Stimulated activated CD8-positive, alpha-beta memory T cell treated with anti-CD3 and anti-CD28 coated beads, Interleukin-7, amount 100 ng/mL, for 4 hours (primary cell): ENCODE data around the gene TLR8.
"Not testable (repeated sequence)": the region's sequence is repeated elsewhere in the genome, so short reads cannot be mapped to it uniquely, and the experiment has no call there.

Source experiments
- DNase-seq, 2 donors: peaks; one replicate each; pipeline ENCODE4 v3.0.0-alpha.2; 2020; ENCODE audit warnings: low read depth in 2 of 2

TLR8 gene

DNA sequence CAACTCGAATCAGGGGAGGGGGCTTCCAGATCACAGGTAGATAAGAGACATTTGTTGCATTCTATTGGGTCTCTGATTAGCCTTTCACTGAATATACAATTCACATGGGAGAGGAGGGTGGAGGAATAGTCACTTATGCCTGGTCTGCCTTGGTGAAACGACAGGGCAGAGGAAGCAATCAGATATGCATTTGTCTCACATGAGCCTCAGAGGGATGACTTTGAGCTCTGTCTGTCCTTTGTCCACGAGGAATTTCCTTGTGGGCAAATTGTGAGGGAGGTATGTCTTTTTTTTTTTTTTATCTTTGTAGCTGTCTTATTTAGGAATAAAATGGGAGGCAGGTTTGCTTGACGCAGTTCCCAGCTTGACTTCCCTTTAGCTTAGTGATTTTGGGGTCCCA lies 40.0 kb downstream of the TLR8 start:
- DNase-seq = no peak

DNA sequence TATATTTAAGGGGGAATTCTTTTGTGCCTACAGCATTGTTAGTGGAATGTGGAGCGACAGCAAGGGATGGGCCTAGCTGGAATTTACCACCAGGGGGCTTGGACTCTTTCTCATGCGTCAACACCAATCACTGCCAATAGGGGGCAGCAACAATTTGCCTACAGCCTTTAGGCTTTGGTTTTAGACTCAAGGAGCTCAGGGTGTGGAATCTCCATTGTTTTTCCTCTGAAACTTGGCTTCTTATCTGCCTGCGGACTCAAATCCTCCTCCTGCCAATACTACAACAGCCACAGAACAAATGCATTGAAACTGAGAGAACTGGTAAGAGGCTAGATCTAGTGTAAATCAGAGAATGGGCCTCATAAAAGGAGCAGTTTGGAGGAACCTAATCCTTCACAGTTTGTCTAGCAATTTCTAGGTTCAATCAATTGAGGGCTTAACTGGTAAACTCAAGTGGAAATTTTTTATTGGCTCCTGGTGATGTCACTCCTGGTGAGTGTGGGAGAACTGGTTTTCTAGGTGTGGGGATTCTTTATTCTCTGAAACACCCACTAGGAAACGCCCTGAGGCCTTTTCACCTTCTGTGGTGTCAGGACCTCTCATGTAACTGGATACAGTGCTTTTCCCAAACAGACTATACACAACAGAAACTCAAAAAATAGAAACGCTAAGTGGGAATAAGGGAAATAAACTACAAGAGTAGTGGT lies 40.6 kb downstream of the TLR8 start:
- peak in 1 of 2 donors; percentile 48 for DNase-seq

DNA sequence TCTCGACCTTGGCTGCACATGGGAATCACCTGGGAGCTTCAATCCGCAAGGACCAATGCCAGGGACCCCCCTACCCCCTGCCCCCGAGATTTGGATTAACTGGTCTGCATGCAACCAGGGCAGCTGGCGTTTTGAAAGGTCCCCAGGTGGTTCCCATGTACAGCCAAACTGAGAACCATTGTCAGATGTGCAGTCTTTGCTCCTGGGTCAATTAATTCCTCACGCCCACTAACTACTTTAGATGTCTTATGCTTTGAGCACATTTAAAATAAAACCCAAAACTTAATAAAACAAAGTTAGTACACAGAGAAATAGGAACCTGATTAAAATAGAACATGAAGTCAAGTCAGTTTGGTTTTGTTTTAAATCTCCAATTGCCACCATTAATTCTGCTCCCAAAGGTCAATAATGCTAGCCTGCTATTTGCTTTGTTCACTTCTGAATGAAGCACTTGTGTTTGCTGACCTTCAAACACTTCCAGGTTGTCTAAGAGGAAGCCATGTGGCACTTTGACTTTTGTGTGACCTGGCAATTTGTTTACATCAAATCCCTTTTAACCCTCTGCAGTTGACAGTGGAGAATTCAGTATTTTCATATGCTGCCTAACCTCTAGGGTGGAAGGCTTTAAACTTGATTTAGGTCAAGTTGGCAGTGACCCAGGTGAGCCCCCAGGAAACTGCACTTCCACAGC lies 41.3 kb downstream of the TLR8 start:
- DNase-seq = no peak

DNA sequence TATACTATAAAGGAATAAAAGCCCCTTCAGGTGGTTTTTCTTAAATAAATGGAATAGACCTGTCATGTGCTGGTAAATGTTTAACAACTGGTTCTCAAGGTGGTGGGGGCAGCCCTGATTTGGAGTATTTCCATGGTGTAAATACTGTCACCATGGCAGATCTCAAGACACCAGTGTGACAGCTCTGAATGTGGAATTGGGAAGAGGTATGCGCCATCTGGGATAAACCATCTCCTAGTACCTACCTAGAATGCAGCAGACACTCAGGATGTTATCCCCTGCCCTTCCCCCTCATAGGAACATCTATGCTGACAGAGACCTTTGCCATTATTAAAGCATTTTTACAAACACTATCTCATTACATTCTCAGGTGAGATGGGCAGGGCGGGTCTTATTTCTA lies 42.1 kb downstream of the TLR8 start:
- DNase-seq = no peak

DNA sequence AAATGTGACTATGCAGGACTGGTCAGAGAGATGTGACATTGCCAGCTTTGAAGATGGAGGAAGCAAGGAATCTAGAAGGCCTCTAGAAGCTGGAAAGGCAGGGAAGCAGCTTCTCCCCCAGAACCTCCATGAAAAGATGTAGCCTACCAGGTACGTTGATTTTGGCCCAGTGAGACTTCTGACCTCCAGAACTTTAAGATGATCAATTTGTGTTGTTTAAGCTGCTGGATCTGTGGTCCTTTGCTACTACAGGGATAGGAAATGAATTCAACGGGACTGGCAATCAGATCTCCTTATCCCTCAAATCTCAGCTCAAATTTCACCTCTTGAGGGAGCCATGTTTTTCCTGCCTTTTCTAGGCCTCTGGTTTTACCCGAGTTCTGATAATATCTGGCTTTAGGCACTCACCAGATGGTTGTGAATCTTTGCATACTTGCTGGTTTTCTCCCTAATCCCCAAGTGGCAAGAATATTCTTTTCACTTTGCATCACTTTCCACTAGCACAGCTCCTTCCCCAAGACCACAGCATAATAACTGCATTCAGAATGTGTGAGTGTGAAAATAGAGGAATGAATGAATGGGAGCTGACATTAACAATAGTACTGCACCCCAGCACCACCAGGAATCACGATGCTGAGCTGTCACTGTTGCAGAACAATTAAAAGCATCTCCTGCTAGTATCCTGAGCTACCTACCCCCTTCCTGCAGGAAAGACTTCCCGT lies 42.9 kb downstream of the TLR8 start:
- DNase-seq = no peak

DNA sequence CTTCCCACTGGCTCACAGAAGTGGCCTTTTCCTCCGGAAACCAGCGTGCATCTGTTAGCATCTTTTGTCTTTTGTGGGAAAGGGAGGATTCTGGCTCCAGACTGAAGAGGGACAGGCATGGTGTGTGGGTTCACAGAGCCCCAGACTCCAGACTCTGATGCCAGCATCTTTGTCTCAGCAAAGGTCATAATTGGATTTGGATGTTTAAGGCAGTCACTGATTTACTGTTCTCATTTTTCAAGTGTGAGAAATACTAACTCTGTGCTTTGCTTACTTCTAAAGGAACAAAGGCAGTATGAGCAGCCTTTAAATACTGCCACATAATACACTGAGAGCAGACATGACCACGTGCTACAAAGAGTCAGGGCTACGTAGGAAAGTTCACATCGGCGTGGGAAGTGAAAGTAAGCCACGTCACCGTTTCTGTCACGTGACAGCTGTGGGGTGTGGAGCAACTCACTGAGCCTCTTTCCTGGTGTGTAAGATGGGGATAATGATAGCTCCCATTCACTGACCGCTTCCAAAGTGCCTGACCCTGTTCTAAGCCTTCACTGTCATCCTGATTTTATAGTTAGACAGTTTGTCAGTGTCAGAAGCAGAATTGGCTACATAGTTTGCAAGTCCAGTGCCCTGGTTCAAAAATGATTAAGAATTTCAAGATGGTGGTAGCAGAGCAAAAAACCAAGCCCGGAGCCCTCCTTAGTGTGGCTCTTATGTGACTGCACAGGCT lies 43.7 kb downstream of the TLR8 start:
- peak; percentile 81 for DNase-seq

GRCh38 chrX:12950851-12951594 lies 44.6 kb downstream of the TLR8 start:
- DNase-seq = peak; percentile 35 to 56

DNA sequence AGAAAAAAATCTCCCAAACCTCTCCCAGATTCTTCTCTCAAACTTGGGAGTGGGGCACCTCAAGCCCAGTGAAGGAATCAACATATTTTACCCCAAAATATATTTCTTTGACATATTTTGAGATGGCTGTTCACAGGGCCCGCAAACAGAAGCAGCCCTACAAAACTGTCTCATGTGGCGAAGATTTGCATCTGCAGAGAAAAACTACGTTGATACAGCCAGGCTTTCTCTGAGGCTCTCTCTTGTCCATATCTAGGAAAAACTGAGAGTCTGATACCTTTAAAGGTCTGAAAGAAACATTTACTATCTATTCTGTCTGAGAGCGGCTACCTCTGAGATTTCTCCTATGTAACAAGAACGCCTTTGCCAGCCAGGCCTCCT lies 45.2 kb downstream of the TLR8 start:
- no peak for DNase-seq

GRCh38 chrX:12953420-12953819 lies 47.0 kb downstream of the TLR8 start:
- DNase-seq = no peak

DNA sequence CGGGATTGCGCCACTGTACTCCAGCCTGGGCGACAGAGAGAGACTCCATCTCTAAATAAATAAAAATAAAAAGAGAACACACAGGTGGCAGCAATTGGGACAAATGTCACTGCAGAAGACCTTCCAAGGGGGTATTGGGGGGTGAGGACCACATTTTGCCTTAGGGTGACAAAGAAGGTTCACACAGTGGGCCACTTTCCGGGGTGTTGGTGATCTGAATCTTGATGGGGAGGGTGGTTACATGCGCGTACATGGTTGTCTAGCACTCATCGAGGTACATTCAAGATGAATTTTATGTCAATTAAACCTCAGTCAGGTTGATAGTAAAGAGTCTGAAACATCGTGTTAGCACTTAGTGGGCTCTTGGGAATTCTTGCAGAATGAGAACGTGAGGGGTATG lies 48.0 kb downstream of the TLR8 start:
- DNase-seq = no peak

- DNase-seq = no peak
Measured at GRCh38 chrX:12954981-12955380, 48.6 kb downstream of the TLR8 start.

DNA sequence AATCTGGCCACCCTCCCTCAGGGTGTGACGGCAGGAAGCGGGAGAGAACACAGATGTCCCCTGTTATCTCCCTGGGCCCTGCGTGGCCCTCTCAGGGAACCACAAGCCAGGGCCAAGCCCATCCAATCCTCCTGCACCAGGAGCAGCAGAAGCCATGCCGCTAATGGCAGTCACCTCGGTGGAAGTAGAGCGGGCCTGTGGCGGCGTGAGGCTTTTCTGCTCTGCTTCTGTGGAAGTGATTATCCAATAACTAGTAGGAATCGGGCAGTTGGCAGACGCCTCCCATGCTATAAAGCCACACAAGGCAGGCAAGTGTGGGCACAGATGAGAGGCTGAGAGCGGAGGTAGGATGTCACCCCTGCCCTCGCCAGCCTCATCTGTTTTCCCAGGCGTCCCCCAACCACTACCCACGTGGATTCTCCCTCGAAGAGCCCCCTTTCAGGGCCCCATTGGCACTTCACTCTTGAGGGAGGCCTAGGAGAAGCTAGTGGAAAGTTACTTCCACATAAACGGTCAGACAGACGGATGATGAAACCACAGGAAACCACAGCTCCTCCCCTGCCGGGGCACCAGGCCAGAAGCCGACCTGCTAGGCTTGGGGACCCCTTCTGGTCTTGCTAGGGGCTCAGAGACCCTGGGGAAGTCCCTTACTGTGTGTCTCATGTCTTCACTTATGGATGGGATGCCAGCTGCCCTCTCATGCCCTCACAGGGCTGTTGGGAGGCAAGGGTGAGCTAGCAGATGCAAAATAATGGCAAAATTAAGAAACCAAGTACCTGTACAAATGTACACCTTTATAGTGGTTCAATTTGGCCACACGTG lies 49.7 kb downstream of the TLR8 start:
- DNase-seq = peak; percentile 39 to 66

GRCh38 chrX:12956704-12957534 lies 50.5 kb downstream of the TLR8 start:
- peak in 1 of 2 donors; percentile 54 for DNase-seq

GRCh38 chrX:12958059-12958458 lies 51.6 kb downstream of the TLR8 start:
- no peak for DNase-seq

- DNase-seq = no peak
Measured at GRCh38 chrX:12958461-12958860, 52.0 kb downstream of the TLR8 start.

GRCh38 chrX:12961196-12961718 lies 54.8 kb downstream of the TLR8 start:
- no peak for DNase-seq

- DNase-seq = no peak
Measured at GRCh38 chrX:12962041-12962504, 55.7 kb downstream of the TLR8 start.

DNA sequence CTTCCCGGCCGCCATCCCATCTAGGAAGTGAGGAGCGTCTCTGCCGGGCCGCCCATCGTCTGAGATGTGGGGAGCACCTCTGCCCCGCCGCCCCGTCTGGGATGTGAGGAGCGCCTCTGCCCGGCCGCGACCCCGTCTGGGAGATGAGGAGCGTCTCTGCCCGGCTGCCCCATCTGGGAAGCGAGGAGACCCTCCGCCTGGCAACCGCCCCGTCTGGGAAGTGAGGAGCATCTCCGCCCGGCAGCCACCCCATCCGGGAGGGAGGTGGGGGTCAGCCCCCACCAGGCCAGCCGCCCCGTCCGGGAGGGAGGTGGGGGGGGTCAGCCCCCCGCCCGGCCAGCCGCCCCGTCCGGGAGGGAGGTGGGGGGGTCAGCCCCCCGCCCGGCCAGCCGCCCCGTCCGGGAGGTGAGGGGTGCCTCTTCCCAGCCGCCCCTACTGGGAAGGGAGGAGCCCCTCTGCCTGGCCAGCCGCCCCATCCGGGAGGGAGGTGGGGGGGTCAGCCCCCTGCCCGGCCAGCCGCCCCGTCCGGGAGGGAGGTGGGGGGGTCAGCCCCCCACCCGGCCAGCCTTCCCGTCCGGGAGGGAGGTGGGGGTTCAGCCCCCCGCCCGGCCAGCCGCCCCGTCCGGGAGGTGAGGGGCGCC lies 56.9 kb downstream of the TLR8 start:
- DNase-seq = not testable (repeated sequence)
